Suppressor macrophage treated with lipopolysaccharide for 1 hour (primary cell): ENCODE data around the gene SLC24A3.

Experiments
- DNase-seq, 3 donors: peaks; one replicate each; pipeline ENCODE4 v3.0.0-alpha.2; 2020 to 2022

The SLC24A3 gene

DNA sequence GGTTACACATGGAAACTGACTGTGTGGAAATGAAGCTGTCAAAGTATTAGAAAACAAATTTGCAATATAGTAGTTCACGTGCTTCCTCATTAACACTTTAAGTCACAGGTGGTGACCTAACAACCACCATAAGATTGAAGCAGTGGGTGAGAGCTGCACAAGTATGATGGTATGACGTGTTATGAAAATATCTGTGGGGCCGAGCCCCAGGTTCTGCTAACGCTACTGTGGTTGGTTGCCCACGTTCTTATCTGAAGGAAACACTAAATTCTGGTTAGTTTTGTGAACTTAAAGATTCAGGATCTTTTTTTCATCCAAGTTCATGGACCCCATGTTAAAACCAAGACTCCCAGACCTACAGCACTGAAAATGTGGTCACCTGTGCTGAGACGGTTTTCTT, 302.6 kb downstream of the SLC24A3 start:
- DNase-seq, result no peak

DNA sequence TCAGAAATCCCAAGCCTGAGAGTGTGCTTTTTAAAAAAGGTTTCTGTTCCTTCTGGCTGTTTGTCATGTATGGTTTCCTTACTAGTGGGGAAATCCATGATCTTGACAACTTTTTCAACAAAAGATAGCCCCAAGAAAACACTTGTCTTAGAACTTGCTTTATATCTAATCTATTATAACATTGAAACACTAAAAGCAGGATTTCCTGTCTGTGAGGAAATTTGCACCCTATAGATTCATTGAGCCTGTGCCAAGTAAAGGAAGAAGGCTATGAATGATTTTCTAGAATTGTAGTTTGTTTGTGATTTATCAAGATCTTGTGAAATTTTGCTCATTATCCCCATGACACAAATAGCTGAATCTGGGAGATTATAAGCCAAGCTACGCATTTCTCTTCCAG, 307.0 kb downstream of the SLC24A3 start:
- peak in 1 of 3 donors; percentile 36 for DNase-seq

DNA sequence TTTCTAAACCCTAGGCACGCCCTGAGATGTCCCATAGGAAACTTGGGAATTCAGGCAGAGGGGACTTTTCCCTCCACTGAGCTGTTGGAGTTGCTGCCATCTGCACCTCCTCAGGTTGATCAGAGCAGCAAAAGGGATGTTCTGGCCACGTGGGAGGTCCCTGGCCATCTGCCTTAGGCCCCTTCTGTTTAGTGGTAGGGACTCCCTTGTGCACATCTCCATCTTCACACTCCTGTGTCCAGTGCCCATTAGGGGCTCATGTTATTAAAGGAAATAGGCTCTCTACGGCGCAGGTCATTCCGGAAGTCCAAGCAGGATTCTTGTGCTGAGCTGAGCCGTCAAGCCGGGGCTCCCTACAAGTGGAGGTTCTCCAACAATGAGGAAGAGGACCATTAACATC, 307.8 kb downstream of the SLC24A3 start:
- no peak for DNase-seq

DNA sequence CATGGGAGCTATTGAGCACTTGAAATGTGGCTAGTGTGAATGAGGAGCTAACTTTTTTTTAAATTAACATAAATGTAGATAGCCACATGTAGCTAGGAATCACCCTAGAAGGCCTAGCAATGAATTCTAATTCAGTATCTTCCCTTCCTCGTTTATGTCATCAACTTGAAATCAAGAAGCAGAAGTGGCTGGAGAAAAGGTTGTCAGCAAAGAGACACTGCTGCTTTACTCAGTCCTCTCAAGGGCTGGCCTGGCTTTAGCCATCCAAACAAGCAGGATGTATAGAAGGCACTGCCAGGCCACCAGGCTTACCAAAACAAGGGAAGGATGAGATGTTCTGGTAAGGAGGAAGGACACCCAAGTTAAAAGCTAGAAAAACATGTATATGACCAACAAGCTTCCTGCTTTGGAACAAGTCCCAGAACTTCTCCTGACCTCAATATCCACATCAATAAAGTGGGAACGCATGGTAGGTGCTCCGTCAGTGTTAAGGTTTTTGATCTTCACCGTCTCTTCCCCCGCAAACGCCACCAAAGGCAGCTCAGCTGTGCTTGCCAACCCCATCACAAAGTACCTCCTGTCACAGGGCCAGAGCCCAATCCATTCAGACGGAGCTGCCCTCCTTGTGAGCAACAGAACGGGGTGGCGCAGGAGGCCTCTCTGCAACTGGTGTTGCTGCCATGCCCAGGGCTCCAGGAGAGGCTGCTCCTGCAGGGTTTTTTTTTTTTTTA, 309.8 kb downstream of the SLC24A3 start:
- DNase-seq, result peak; percentile 48 to 65 (median 61)

DNA sequence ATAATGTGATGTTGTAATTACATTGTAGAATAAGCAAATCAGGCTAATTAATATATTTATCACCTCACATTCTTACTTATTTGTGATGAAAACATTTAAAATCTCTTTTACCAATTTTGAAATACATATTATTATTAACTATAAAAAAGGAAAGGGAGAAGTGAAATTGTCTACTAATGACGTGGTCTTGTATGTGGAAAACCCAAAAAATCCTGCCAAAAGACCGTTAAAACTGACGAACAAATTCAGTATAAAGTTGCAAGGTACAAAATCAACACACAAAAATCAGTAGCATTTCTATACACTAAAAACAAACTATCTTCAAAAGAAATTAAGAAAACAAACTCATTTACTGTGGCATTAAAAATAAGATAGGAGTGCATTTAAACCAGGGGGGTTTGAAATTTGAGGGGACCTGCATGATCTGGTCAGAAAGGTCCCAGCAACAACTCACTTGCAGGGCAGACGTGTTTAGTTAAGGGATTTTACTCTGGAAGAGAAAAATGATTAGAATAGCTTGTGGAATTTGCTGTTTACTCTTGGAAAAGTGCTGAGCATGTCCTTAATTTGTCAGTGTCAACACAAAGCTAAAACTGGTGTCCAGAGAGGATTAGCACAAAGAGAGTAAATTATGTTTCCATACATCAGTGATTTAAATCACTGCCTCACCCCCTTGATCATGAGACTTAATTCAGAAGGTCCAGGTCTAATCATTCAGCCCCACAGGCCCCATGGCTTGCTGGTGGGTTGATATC, 310.6 kb downstream of the SLC24A3 start:
- DNase-seq, result peak in 2 of 3 donors; percentile 54 to 61

DNA sequence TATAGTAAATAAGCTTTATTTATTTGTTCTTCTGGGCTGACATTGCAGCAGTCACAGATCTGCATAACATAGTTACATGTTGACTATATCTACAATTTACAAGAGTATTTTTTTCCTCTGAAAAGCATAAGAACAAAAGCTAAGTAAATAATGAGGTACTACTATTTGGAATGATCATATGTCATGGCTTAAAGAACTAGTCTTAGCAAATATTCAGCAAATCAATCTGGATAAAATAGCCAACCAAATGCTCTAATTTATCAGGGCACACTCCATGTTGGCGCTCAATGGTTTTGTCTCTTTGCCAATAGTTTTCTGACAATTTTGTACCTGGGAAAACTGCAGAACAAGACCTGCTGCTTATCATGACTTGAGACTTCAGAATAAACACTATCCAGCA, 312.2 kb downstream of the SLC24A3 start:
- no peak for DNase-seq

DNA sequence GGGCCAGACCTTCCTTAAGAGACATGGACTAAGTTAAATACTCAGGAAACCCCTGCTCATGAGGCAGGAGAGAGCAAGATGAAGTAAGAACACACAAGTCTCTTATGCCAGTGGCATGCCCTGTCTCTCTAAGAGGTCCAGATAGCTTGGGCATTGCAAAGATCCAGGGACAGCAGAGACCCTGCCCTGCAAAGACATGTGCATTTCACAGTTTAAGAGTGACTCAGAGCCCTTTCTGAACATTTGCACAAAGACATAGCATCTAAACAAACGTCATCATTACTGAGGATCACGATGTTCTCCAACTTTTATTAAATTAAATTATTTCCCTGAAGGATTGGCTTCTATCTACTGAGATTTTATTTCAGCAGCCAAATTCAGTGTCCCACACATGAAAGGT, 315.1 kb downstream of the SLC24A3 start:
- DNase-seq, result no peak

DNA sequence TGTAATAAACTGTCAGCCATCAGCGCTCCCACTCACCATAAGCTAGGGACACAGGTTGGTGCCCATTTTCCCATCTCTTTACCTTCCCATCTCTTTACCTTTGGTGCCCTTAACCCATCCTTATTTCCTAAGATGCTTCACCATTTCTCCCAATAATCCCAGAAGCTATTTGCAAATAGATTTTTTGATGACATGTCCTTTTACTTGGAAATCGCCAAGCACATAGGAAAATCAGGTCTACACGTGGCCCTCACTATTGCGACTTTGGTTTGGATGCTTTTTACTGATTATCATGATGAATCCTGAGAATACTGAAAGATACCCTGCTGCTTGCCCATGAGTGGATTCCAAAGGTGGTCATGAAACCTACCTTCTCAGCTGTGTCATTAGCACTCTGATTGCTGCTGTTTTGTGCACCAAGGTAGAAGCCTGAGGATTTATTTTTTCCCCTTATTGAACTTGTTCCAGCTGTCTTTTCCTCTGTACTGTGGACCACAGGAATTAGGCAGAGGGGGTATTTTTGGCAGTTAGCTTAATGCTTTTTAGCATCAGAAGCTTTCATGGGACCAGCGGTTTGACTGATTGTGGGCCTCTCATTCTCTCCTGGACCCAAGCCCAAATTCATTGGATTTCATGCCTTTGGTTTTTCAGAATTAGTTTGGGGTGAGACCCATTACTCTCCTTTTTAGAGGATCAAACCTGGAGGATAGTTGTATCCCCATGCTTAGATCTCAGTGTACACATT, 316.0 kb downstream of the SLC24A3 start:
- no peak for DNase-seq

DNA sequence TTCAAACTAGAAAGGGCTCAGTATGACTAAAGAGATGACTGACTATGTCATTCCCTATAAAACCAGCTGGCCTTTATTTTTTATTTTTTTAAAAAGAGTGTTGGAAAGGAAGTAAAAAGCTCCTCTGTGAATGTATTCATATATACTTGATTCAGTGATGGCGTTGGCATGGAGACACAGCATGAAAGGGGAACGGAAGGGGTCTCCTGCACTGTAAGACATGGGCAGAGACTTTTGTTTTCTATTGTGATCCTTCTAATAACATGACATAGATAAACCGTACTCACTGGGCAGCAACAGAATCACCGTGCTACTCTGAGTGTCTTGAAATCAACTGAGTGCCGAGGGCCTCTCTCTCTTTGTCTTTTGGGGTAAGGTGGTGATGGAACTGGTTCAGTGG, 317.6 kb downstream of the SLC24A3 start:
- no peak for DNase-seq

DNA sequence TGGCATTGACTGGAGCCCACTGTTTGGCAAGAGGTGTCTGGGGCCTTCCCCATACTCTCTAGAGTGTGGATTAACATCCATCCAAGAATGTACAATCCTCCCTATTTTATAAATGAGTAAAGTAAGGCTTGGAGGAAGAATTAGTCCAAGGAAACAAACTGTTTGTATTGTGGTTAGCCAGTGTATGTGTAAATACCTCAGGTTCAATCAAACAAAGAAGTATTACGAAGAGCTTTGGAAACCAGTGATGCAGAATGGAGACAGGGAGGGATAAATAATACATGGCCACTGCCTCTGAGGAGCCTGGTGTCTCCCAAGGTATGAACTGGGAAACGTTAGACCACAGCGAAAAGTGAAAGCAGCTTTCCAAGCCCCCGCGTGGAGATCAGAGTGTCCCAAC, 319.0 kb downstream of the SLC24A3 start:
- DNase-seq, result no peak

DNA sequence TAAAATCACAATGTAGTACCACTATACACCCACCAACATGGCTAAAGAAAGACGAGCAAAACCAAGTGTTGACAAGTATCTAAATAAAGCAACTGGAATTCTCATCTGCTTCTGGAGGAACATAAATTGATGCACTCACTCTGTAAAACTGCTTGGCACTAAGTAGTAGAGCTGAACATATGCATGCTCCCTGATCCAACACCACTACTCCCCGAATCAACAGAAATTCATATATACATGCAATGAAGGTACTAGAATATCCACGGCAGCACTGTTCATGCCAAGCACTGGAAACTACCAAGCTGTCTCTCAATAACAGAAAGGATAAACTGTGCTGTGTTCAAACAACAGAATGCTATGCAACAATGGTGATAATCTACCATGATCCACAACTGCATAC, 326.1 kb downstream of the SLC24A3 start:
- no peak for DNase-seq

DNA sequence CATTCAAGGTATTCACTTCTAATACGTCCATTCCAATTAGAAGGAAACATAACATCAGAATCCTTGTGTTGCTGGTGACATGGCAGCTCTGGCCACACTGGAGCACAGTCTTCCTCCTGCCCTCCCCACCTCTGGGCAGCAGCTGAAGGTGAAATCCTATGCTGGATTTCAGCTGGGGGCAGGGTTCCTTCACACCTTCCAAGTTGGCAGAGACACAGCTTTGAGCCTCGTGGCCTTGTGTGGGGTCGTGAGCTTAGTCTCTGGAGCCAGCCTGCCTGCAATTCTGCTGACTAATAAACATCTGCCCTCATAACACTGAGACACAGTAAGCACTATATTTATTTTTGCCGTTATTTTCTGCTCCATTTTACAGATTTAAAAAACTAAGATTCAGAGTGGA, 326.7 kb downstream of the SLC24A3 start:
- no peak for DNase-seq

DNA sequence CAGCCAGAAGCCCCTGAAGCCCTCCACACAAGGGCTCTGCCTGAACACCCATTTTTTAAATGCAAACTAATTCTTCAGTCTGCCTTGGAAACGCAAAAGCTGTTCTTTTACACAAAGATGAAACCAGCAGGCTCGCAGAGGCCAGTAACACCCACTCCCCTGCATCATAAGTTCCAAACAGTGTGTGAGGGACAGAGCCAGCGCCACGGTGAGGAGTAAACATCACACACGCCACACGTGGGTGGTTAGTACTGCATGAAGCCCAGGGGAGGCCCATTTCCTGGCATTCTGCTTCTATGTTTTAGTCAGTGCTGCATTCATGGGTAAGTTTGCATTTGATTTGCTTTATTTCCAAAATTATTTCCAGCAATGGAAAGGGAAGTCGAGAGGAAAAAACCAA, 327.9 kb downstream of the SLC24A3 start:
- peak in 2 of 3 donors; percentile 21 to 29 for DNase-seq

DNA sequence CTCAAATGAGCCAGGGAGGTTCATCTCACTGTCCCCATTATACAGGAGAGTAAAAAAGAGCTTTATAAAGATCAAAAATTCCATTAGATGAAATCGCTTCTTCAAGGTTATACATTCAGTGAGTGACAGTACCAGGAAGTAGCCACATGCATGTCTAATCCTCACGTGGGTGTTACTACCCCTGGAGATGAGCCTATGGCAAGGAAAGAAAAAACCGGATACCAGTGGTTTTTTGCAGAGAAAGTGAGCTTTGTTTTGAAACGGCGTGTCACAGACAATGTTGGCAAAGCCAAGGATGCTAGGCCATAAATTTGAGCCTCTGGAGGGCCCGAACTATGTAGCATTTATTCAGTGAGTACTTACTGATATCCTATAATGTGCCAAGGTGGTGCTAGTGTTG, 330.7 kb downstream of the SLC24A3 start:
- DNase-seq, result peak; percentile 35 to 62 (median 37)

DNA sequence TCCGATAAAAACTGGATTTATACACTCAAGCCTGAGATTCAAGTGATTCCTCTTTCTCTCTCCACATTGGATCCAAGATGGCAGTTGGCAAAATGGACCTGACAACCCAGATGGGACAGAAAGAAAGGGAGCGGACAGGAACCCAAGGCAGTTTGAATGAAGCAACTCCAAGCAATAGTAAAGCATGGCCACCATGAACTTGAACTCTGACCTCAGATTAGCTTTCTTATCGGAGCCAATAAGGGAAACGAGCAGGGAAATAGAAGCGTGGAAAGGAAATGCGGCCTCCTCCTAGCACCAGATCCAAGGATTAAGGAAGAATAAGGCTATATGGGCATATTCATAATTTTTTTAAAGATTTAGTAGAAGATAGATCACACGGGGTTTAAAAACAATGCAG, 332.2 kb downstream of the SLC24A3 start:
- no peak for DNase-seq

DNA sequence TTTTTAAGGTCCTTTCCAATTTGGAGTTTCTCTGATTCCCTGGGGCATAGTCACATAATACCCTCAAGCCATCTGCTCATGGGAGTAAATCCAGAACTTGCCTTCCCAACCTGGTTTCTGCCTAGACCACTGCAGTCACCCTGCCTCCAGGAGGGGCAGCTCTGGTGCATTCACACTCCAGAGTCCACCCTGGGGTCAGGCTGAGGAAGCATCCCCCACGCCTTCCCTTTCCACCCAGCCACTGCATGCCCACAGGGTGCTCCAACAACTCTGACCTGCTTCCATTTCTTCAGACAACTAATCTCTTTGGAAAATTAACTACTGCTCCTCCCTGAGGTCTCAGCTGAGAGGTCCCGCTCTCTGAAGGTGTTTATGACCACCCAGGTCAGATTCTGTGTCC, 334.2 kb downstream of the SLC24A3 start:
- no peak for DNase-seq

DNA sequence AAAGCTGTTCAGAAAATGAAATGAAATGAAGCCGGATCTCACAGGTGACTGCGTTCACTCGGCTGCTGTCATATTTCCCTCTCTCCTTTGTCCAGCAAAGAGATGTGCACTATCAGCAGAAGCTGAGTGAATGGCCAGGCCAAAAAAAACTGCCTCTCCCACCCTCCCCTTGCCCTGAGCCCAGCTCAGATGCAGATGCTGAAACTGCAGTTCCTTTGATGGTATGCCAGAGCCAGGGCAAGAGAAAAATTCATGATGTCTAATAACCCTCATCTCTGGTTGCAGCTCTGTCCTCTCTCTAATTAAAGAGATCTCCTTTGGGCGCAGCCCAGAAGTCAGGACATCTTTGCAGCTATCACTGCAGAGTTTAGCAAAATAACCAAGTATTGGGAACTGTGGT, 335.1 kb downstream of the SLC24A3 start:
- no peak for DNase-seq

DNA sequence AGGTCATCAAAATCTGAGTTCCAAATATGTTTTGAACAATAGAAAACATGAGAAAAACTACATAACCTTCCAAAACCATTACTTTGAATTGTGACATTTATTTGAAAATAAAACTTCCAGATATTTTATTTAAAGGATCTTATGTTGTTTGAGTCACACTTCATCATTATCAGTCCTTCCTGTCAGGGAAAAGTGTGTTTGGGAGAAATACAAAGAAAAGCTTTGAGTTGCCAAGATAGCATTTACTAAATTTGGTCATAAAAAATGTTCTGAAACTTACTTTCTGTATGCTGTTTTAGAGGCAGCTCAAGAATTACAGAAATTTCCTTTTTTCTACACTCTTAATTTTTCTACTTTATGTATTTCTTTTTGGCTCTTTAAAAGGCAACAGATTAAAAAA, 337.5 kb downstream of the SLC24A3 start:
- no peak for DNase-seq

DNA sequence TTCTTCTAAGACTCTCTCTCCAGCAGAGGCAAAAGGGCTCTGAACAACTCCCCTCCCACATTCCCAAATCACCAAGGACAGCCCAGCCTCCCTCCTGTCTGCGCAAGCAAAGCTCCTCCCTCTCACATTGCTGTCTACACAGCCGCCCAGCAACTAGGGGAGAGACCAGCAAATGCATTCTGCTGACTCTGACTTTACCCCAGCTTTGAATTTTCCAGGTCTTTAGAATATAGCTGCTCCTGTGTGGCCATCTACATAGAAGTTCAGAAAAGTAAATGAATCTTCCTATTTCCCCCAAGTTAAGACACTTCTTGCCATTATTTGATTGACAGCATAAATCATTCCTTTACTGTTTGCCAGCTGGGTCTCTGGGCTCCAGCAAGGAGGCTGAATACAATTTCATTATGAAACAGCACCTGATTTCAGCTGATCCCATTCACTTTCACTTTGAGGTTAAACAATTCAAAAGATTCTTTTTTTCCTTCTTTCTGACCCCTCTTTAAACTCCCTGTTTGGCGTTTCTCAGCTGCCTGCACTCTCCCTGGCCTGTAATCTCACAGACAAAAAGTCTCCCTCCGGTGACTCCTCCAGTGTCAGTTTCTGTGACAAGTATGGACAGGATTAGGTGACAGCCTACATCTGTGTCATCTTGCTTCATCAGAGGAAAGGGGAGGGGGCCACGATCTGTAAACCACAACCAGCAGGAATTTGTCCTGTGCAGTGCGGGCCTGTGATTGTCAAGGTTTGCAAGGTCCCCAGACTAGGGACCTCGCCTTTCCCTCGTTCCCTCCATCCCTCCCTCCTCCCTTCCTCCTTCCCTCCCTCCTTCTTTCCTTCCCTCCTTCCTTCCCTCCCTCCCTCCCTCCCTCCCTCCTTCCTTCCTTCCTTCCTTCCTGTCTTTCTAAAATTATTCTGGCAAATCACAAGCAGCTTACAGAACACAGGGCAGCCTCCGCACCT, 340.1 kb downstream of the SLC24A3 start:
- DNase-seq, result no peak

DNA sequence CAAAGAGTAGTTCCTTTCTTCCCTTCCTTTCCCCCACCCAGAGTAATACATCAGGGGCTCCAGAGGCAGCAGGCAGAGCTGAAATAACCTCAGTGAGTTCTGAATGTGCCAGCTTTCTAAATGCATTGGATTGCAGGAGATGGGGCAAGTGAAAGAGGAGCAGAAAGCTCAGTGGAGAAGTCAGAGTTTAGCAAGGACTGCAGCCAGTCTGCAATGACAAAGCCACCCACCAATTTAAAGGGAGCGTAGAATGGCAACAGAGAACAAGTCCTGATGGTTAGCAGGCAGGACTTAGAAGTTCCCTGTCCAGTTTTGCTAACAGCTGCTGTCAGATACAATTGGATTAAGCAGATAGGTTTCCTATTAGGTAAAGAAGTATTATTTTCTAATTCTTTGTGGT, 342.2 kb downstream of the SLC24A3 start:
- DNase-seq, result peak in 1 of 3 donors; percentile 10

DNA sequence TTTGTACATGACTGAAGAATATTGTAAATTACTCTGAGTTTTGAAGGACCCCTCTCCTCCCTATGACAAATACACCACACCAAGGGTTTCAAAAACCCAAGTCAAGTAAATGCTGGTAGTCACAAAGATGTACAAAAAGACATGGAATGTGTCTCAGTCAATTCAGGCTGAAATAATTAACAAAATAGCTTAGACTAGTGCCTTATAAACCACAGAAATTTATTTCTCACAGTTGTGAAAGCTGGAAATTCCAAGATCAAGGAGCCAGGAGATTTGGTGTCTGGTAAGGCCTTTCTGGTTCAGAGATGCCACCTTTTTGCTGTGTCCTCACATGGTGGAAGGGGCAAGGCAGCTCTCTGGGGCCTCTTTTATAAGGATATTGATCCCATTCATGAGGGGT, 343.3 kb downstream of the SLC24A3 start:
- no peak for DNase-seq

DNA sequence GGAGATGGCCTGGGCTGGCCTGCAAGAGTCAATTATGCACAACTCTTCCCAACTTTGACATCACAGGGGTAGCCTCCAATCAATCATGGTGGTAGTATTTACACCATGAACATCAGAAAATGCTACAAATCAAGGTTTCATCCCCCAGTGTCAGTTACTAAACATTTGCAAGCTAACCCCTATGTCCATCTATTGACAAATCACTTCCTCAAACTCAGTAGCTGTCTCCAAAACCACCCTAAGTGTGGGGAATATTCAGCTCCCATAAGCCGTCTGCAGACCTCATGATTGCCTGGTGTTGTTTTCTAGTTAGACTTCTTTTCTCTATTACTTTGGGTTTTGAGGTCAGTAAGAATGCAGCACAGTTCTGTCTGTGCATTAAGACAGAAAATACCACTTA, 344.8 kb downstream of the SLC24A3 start:
- DNase-seq, result peak in 1 of 3 donors; percentile 33
